Activated CD4-positive, alpha-beta T cell treated with anti-CD3 and anti-CD28 coated beads, Interleukin-2, Interleukin-6, amounts not matched to agents 100 ng/mL and 50 ng/mL, durations not matched to agents 16 hours and 8 hours (primary cell): ENCODE results near the gene CHURC1.

Source experiments
- DNase-seq: peaks from one replicate; pipeline ENCODE4 v3.0.0-alpha.2; 2020

CHURC1 gene

GRCh38 chr14:64939817-64940190 lies 25.5 kb downstream of the CHURC1 start:
- no peak for DNase-seq

GRCh38 chr14:64940336-64940910 lies 26.2 kb downstream of the CHURC1 start:
- no peak for DNase-seq

GRCh38 chr14:64942531-64943111 lies 28.4 kb downstream of the CHURC1 start, which contains the start of gene GPX2:
TSS of gene GPX2 (minus strand) at chr14:64942745. CDS start at chr14:64942726, 19 bp downstream.
- no peak for DNase-seq

GRCh38 chr14:64943556-64943955 lies 29.3 kb downstream of the CHURC1 start:
- no peak for DNase-seq

- DNase-seq, result no peak
Measured at GRCh38 chr14:64944041-64944440, 29.8 kb downstream of the CHURC1 start.

- DNase-seq, result no peak
Measured at GRCh38 chr14:64944861-64945260, 30.6 kb downstream of the CHURC1 start.

GRCh38 chr14:64945431-64946178 lies 31.4 kb downstream of the CHURC1 start:
- DNase-seq, result no peak

- DNase-seq, result no peak
Measured at GRCh38 chr14:64946310-64947045, 32.2 kb downstream of the CHURC1 start.

- DNase-seq, result no peak
Measured at GRCh38 chr14:64947710-64948611, 33.7 kb downstream of the CHURC1 start.

- no peak for DNase-seq
Measured at GRCh38 chr14:64948612-64949210, 34.5 kb downstream of the CHURC1 start.

GRCh38 chr14:64950889-64951288 lies 36.6 kb downstream of the CHURC1 start:
- no peak for DNase-seq

- DNase-seq, result no peak
Measured at GRCh38 chr14:64951291-64951690, 37.0 kb downstream of the CHURC1 start.

- DNase-seq, result no peak
Measured at GRCh38 chr14:64951724-64952123, 37.5 kb downstream of the CHURC1 start.

- DNase-seq, result peak; percentile 14
Measured at GRCh38 chr14:64952598-64953309, 38.5 kb downstream of the CHURC1 start.

GRCh38 chr14:64953310-64953654 lies 39.0 kb downstream of the CHURC1 start:
- no peak for DNase-seq

- DNase-seq, result no peak
Measured at GRCh38 chr14:64953661-64954060, 39.4 kb downstream of the CHURC1 start.

- no peak for DNase-seq
Measured at GRCh38 chr14:64954491-64955240, 40.4 kb downstream of the CHURC1 start.

- DNase-seq, result no peak
Measured at GRCh38 chr14:64955297-64955696, 41.0 kb downstream of the CHURC1 start.

GRCh38 chr14:64956697-64957406 lies 42.6 kb downstream of the CHURC1 start:
- no peak for DNase-seq

GRCh38 chr14:64958201-64958600 lies 43.9 kb downstream of the CHURC1 start:
- no peak for DNase-seq
